Psoas muscle (tissue), 8 donors: ENCODE data around the gene GLYAT. TPM values are rescaled to one million over a fixed set of nuclear protein-coding genes. Genes with fewer than 3 reads are reported as not detected.

Experiments used
- ATAC-seq, 4 donors: fragments of 200-7000 bp; cut with Tn5 transposase; one replicate each; pipeline ENCODE4 v1.9.1; 2020; ENCODE audit warnings: moderate library complexity in 3 of 4, mild to moderate bottlenecking in 2 of 4
- DNase-seq, 2 donors: peaks; one replicate each; pipeline ENCODE4 v3.0.0-alpha.2; 2020
- H3K27ac ChIP-seq: fragments of 200-600 bp; one replicate; pipeline ENCODE4 v1.8.0; 2022
- H3K27me3 ChIP-seq, 3 donors: fragments of 200-600 bp in 1 of 3; one replicate each; pipeline versions ENCODE4 v1.6.1 to v1.8.0; 2013 to 2022; ENCODE audit warnings: low read length in 2 of 3, mild to moderate bottlenecking in 2 of 3, moderate library complexity in 1 of 3; ENCODE audit not compliant: insufficient read depth in 3 of 3
- H3K36me3 ChIP-seq, 2 donors: fragments of 200-600 bp in 1 of 2; one replicate each; pipeline versions ENCODE4 v1.6.1 to v1.8.0; 2013 to 2022; ENCODE audit warnings: low read depth in 1 of 2, mild to moderate bottlenecking in 1 of 2, moderate library complexity in 1 of 2; ENCODE audit not compliant: insufficient read depth in 1 of 2
- H3K4me1 ChIP-seq: fragments of 200-600 bp; one replicate; pipeline ENCODE4 v1.8.0; 2022
- H3K4me3 ChIP-seq: fragments of 200-600 bp; one replicate; pipeline ENCODE4 v1.8.0; 2022; ENCODE audit warnings: mild to moderate bottlenecking
- H3K9me3 ChIP-seq: fragments of 200-600 bp; one replicate; pipeline ENCODE4 v1.8.0; 2022
- CTCF ChIP-seq: fragments of 200-600 bp; IDR thresholded peaks from one replicate; pipeline ENCODE4 v1.8.0; 2022; ENCODE audit warnings: antibody characterized with exemption
- WGBS, 3 donors: extraction: QIAGEN DNeasy Blood & Tissue Kit; methylation state at CpG; one replicate each; pipeline versions ENCODE4 v1.1.6 to v1.1.7; 2013; 5-methylcytosine and 5-hydroxymethylcytosine counted together
- intact Hi-C, 2 donors: fragments of 100-400 bp; cut with DNase I; formaldehyde crosslinking; loops; one replicate each; pipeline versions ENCODE4 v1.11.0 to v1.14.2; 2022
- polyA plus RNA-seq, 3 donors: library from polyadenylated mRNA; stranded (reverse); fragments of 200-250 nt; gene quantifications; one replicate each; pipeline ENCODE4 v1.2.3, GENCODE V29; 2013
- total RNA-seq, 4 donors: library from RNA; stranded (reverse); fragmentation: NEBNext Ultra II Directional in 2 of 4; extraction: Animal tissue kit (Norgen Biotek cat#: 25700) in 2 of 4; gene quantifications; one replicate each; pipeline versions ENCODE4 v1.2.1 to v1.2.4, GENCODE V29; 2021 to 2023
- donor health status: healthy with polysubstance abuse.
- donor health status: DM: no; HTN: no; CAD: no; lungs with moderate emphysema.
- donor health status: Bipolar disorder and iron deficiency.
- donor health status: healthy.
- donor health status: DM: yes; HTN: yes; CAD: no.
- donor health status: DM: no; HTN: no; CAD: no.
- donor health status: DM: no; HTN: no; CAD: no.
- donor health status: DM: yes; HTN: yes; CAD: no.

GLYAT gene
- total and polyA plus RNA-seq, 7 donors = 0.03 to 0.54 TPM; not detected in 5

- Histone ChIP-seq H3K36me3 (no peaks in the 10 kb centered on the region), H3K9me3 (no peaks in the 10 kb centered on the region), H3K4me3 (no peak overlapping the region), H3K27ac (no peak overlapping the region), H3K27me3 (no peaks in the 10 kb centered on the region), H3K4me1 (no peaks in the 10 kb centered on the region)
- TF ChIP-seq CTCF = no peak
- ATAC-seq = no peak
- intact Hi-C loops = no loop called here
- DNase-seq = no peak
- 35 to 59% (median 57%) methylated on average over 1 of the region's 1 CpG for WGBS, 3 donors
Measured at GRCh38 chr11:58741127-58741526, 9.4 kb upstream of the GLYAT start.

- Histone ChIP-seq H3K4me1 (no peaks in the 10 kb centered on the region), H3K9me3 (no peaks in the 10 kb centered on the region), H3K36me3 (no peaks in the 10 kb centered on the region), H3K27me3 (no peaks in the 10 kb centered on the region), H3K27ac (no peak overlapping the region), H3K4me3 (no peak overlapping the region)
- no peak for DNase-seq
- TF ChIP-seq CTCF = no peak
- no peak for ATAC-seq
- 65 to 71% (median 68%) methylated on average over 4 of the region's 4 CpGs for WGBS, 3 donors
- intact Hi-C loops = no loop called here
Measured at GRCh38 chr11:58740447-58740846, 8.7 kb upstream of the GLYAT start.

GRCh38 chr11:58739725-58740430 lies 8.1 kb upstream of the GLYAT start:
- no peak for DNase-seq
- intact Hi-C loops = no loop called here
- Histone ChIP-seq H3K27ac (no peak overlapping the region), H3K27me3 (no peaks in the 10 kb centered on the region), H3K9me3 (no peaks in the 10 kb centered on the region), H3K36me3 (no peaks in the 10 kb centered on the region), H3K4me1 (no peaks in the 10 kb centered on the region), H3K4me3 (no peak overlapping the region)
- WGBS, 3 donors = 79 to 84% (median 82%) methylated on average over 3 of the region's 3 CpGs
- no peak for TF ChIP-seq CTCF
- ATAC-seq = no peak

GRCh38 chr11:58734681-58735490 lies 3.1 kb upstream of the GLYAT start:
- intact Hi-C loops = no loop called here
- no peaks in the 10 kb centered on the region for H3K36me3 ChIP-seq
- 55 to 62% (median 58%) methylated on average over 4 of the region's 4 CpGs for WGBS, 3 donors
- peaks cover 0 to 5% (median 0%) of the 10 kb centered on the region in 3 donors for H3K27me3 ChIP-seq
- H3K4me1 ChIP-seq = no peaks in the 10 kb centered on the region
- H3K4me3 ChIP-seq = no peak overlapping the region
- no peak for TF ChIP-seq CTCF
- ATAC-seq = no peak
- no peaks in the 10 kb centered on the region for H3K9me3 ChIP-seq
- DNase-seq = no peak
- no peak overlapping the region for H3K27ac ChIP-seq
